AG09319 (cell line): ENCODE measurements around the gene TUBGCP6.

Experiments used
- DNase-seq: peaks from one replicate; pipeline ENCODE4 v3.0.0-alpha.2; 2010; ENCODE audit warnings: low read depth; ENCODE audit errors: extremely low read depth
- CTCF ChIP-seq: IDR thresholded peaks from 2 replicates; pipeline ENCODE4 v1.5.1; 2011; ENCODE audit warnings: low read depth, mild to moderate bottlenecking, inconsistent platforms, low read length, moderate library complexity

TUBGCP6 gene

GRCh38 chr22:50185375-50186087, 59.3 kb downstream of the TUBGCP6 start, which contains the start of gene TRABD:
TSS of gene TRABD (plus strand) at chr22:50185913. CDS start at chr22:50193061, 7,148 bp downstream.
- DNase-seq: peak; percentile 71
- no peak for TF ChIP-seq CTCF

GRCh38 chr22:50184902-50185374, 59.9 kb downstream of the TUBGCP6 start:
- no peak for TF ChIP-seq CTCF

GRCh38 chr22:50184004-50184901, 60.6 kb downstream of the TUBGCP6 start:
- no peak for TF ChIP-seq CTCF
- DNase-seq: peak; percentile 23

More at GRCh38 chr22:50184902-50185374, 59.9 kb downstream of the TUBGCP6 start:
- no peak for DNase-seq

- DNase-seq: no peak
- no peak for TF ChIP-seq CTCF
Observed at GRCh38 chr22:50183141-50183971, 61.5 kb downstream of the TUBGCP6 start.

- no peak for DNase-seq
Observed at GRCh38 chr22:50182176-50183081, 62.4 kb downstream of the TUBGCP6 start.

More at GRCh38 chr22:50182176-50183081, 62.4 kb downstream of the TUBGCP6 start:
- TF ChIP-seq CTCF: no peak
